HepG2 (cell line): Measurements from ENCODE around the gene TSPAN31. TPM values are rescaled to one million over a fixed set of nuclear protein-coding genes. Genes with fewer than 3 reads are reported as not detected.
A peak's percentile ranks its signal among the peaks of the same experiment; 100 is the strongest.

Experiments used
- AHR ChIP-seq: IDR thresholded peaks from 2 replicates; pipeline ENCODE4 v1.6.1; 2018; ENCODE audit warnings: missing genetic modification reagents, missing compliant biosample characterization
- CHD4 ChIP-seq: fragments of 200-600 bp; sonication (generic); IDR thresholded peaks from 2 replicates; pipeline ENCODE4 v1.7.0; 2017; ENCODE audit warnings: mild to moderate bottlenecking, low read length, borderline replicate concordance
- MATR3 ChIP-seq: sonication (generic); formaldehyde crosslinking; IDR thresholded peaks from 2 replicates; pipeline ENCODE4 v1.4.0; 2020; ENCODE audit warnings: missing genetic modification reagents
- NPAS2 ChIP-seq: sonication (generic); formaldehyde crosslinking; IDR thresholded peaks from 2 replicates; pipeline ENCODE4 v1.8.0; 2022; ENCODE audit warnings: mild to moderate bottlenecking, missing genetic modification reagents, borderline replicate concordance
- ZEB1 ChIP-seq: IDR thresholded peaks from 2 replicates; pipeline ENCODE4 v1.6.1; 2012; ENCODE audit warnings: mild to moderate bottlenecking, low read depth, inconsistent platforms; ENCODE audit not compliant: insufficient replicate concordance
- ZNF3 ChIP-seq: IDR thresholded peaks from 2 replicates; pipeline ENCODE4 v1.7.0; 2017; ENCODE audit warnings: inconsistent platforms
- ZNF317 ChIP-seq: sonication (generic); formaldehyde crosslinking; IDR thresholded peaks from 2 replicates; pipeline ENCODE4 v1.5.0; 2020; ENCODE audit warnings: mild to moderate bottlenecking, missing genetic modification reagents
- ZNF33B ChIP-seq: sonication (generic); formaldehyde crosslinking; IDR thresholded peaks from 2 replicates; pipeline ENCODE4 v1.5.1; 2020; ENCODE audit warnings: mild to moderate bottlenecking, missing genetic modification reagents
- ZNF546 ChIP-seq: sonication (generic); formaldehyde crosslinking; conservative IDR thresholded peaks from 2 replicates; pipeline ENCODE4 v1.8.1; 2023; ENCODE audit warnings: mild to moderate bottlenecking, missing genetic modification reagents
- ZNF558 ChIP-seq: sonication (generic); formaldehyde crosslinking; IDR thresholded peaks from 2 replicates; pipeline ENCODE4 v1.9.0; 2022; ENCODE audit warnings: mild to moderate bottlenecking, missing genetic modification reagents, borderline replicate concordance
- ZNF703 ChIP-seq: sonication (generic); formaldehyde crosslinking; IDR thresholded peaks from 2 replicates; pipeline ENCODE4 v1.5.1; 2020; ENCODE audit warnings: missing genetic modification reagents, mild to moderate bottlenecking, moderate library complexity, borderline replicate concordance
- polyA plus RNA-seq, 8 experiments: library from polyadenylated mRNA; depleted of rRNA in 3 of 8; stranded (reverse) in 7 of 8; unstranded in 1 of 8; fragments of >200 nt; fragmentation: Illumina TruSeq in 4 of 8; extraction: Trizol in 4 of 8; gene quantifications; 2 replicates each; pipeline versions ENCODE4 v1.2.1 to v1.2.3, GENCODE V29; 2011 to 2016; ENCODE audit warnings: low read depth in 4 of 8, missing spikeins in 1 of 8, mixed read lengths in 1 of 8; ENCODE audit not compliant: insufficient read depth in 1 of 8
- total RNA-seq, 5 experiments: library from RNA; depleted of rRNA; stranded (reverse); fragments of >200 nt; fragmentation: Illumina TruSeq; extraction: Trizol; gene quantifications; 2 replicates each; pipeline ENCODE4 v1.2.3, GENCODE V29; 2016; ENCODE audit warnings: low read depth in 1 of 5
- TF ChIP-seq, protein P1 (sequence below): sonication (generic); formaldehyde crosslinking; IDR thresholded peaks from 2 replicates; pipeline ENCODE4 v1.5.0; 2020; ENCODE audit warnings: mild to moderate bottlenecking, missing genetic modification reagents, borderline replicate concordance
- TF ChIP-seq, protein P2 (sequence below): sonication (generic); formaldehyde crosslinking; IDR thresholded peaks from 2 replicates; pipeline ENCODE4 v1.5.1; 2020; ENCODE audit warnings: mild to moderate bottlenecking, missing genetic modification reagents, moderate library complexity

Gene TSPAN31
- total and polyA plus RNA-seq, 2 of the 13 experiments (the other 11 are each of a cell fraction or from before 2014, with no cell fraction given), result 10.4 to 24.6 TPM

GRCh38 chr12:57755454-57756372 is 10.9 kb downstream of the TSPAN31 start (continued):
- TF ChIP-seq, protein P1, sequence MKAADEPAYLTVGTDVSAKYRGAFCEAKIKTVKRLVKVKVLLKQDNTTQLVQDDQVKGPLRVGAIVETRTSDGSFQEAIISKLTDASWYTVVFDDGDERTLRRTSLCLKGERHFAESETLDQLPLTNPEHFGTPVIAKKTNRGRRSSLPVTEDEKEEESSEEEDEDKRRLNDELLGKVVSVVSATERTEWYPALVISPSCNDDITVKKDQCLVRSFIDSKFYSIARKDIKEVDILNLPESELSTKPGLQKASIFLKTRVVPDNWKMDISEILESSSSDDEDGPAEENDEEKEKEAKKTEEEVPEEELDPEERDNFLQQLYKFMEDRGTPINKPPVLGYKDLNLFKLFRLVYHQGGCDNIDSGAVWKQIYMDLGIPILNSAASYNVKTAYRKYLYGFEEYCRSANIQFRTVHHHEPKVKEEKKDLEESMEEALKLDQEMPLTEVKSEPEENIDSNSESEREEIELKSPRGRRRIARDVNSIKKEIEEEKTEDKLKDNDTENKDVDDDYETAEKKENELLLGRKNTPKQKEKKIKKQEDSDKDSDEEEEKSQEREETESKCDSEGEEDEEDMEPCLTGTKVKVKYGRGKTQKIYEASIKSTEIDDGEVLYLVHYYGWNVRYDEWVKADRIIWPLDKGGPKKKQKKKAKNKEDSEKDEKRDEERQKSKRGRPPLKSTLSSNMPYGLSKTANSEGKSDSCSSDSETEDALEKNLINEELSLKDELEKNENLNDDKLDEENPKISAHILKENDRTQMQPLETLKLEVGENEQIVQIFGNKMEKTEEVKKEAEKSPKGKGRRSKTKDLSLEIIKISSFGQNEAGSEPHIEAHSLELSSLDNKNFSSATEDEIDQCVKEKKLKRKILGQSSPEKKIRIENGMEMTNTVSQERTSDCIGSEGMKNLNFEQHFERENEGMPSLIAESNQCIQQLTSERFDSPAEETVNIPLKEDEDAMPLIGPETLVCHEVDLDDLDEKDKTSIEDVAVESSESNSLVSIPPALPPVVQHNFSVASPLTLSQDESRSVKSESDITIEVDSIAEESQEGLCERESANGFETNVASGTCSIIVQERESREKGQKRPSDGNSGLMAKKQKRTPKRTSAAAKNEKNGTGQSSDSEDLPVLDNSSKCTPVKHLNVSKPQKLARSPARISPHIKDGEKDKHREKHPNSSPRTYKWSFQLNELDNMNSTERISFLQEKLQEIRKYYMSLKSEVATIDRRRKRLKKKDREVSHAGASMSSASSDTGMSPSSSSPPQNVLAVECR (CRISPR knock-in tag), result peak; percentile 78
- TF ChIP-seq ZNF33B (CRISPR knock-in tag), result no peak
- TF ChIP-seq CHD4, result no peak
- no peak; the same call in 1 of the 2 replicates for TF ChIP-seq ZNF558
- no peak for TF ChIP-seq MATR3
- no peak for TF ChIP-seq ZNF703 (CRISPR knock-in tag)
- TF ChIP-seq, protein P2, sequence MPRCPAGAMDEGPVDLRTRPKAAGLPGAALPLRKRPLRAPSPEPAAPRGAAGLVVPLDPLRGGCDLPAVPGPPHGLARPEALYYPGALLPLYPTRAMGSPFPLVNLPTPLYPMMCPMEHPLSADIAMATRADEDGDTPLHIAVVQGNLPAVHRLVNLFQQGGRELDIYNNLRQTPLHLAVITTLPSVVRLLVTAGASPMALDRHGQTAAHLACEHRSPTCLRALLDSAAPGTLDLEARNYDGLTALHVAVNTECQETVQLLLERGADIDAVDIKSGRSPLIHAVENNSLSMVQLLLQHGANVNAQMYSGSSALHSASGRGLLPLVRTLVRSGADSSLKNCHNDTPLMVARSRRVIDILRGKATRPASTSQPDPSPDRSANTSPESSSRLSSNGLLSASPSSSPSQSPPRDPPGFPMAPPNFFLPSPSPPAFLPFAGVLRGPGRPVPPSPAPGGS, result no peak
- TF ChIP-seq ZNF3 (CRISPR knock-in tag), result no peak
- peak; percentile 49; the same call in 1 of the 2 replicates for TF ChIP-seq ZNF546
- TF ChIP-seq ZNF317 (CRISPR knock-in tag), result peak; percentile 42; the same call in 1 of the 2 replicates
- no peak for TF ChIP-seq ZEB1
- no peak for TF ChIP-seq NPAS2 (CRISPR knock-in tag)
- TF ChIP-seq AHR (CRISPR knock-in tag), result peak; percentile 41; the same call in 1 of the 2 replicates
